HG02943 (cell line): Measurements from ENCODE around the gene FXYD7.

Experiments
- ATAC-seq: cut with Tn5 transposase; IDR thresholded peaks from one replicate; pipeline ENCODE4 v1.9.1; 2021; ENCODE audit warnings: mild to moderate bottlenecking, low read depth, moderate library complexity; ENCODE audit not compliant: unreplicated experiment

FXYD7 gene

GRCh38 chr19:35162471-35163326 lies 19.6 kb downstream of the FXYD7 start:
- no peak for ATAC-seq

GRCh38 chr19:35164418-35164817 lies 21.4 kb downstream of the FXYD7 start:
- no peak for ATAC-seq

GRCh38 chr19:35165200-35166058 lies 22.4 kb downstream of the FXYD7 start:
- no peak for ATAC-seq

- no peak for ATAC-seq
These were observed 23.3 kb downstream of the FXYD7 start for GRCh38 chr19:35166100-35167063.

GRCh38 chr19:35167251-35168119 lies 24.4 kb downstream of the FXYD7 start:
- no peak for ATAC-seq

- ATAC-seq, result no peak
These were observed 25.1 kb downstream of the FXYD7 start for GRCh38 chr19:35168196-35168595.

- ATAC-seq, result no peak
These were observed 26.4 kb downstream of the FXYD7 start for GRCh38 chr19:35169221-35169995.

GRCh38 chr19:35170359-35171061 lies 27.5 kb downstream of the FXYD7 start:
- ATAC-seq, result no peak

GRCh38 chr19:35171730-35172129 lies 28.7 kb downstream of the FXYD7 start:
- ATAC-seq, result no peak

GRCh38 chr19:35174226-35174625 lies 31.2 kb downstream of the FXYD7 start:
- no peak for ATAC-seq

- ATAC-seq, result no peak
These were observed 33.1 kb downstream of the FXYD7 start for GRCh38 chr19:35176181-35176570.

- ATAC-seq, result no peak
These were observed 34.6 kb downstream of the FXYD7 start for GRCh38 chr19:35177377-35178274.

- ATAC-seq, result no peak
These were observed 35.6 kb downstream of the FXYD7 start for GRCh38 chr19:35178701-35179100.

- ATAC-seq, result no peak
These were observed 36.8 kb downstream of the FXYD7 start for GRCh38 chr19:35179830-35180229.

GRCh38 chr19:35181387-35181786 lies 38.3 kb downstream of the FXYD7 start:
- no peak for ATAC-seq

- no peak for ATAC-seq
These were observed 41.2 kb downstream of the FXYD7 start for GRCh38 chr19:35184267-35184666.

GRCh38 chr19:35184884-35185283 lies 41.8 kb downstream of the FXYD7 start:
- ATAC-seq, result no peak
